ENCODE data around the gene SRCAP. TPM values are rescaled to one million over a fixed set of nuclear protein-coding genes. Genes with fewer than 3 reads are reported as not detected.

Gene SRCAP
- total RNA-seq, 2 experiments from 2014 or later = 59.5 to 60.1 TPM

GRCh38 chr16:30748634-30749445 lies 49.9 kb downstream of the SRCAP start:
- Mint-ChIP-seq H3K9me3 (no peaks in the 10 kb centered on the region), H3K36me3 (ENCODE audit: low read depth) (peaks cover 34% of the 10 kb centered on the region), H3K27ac (peak overlapping the region; percentile 68), H3K27me3 (no peaks in the 10 kb centered on the region), H3K4me1 (ENCODE audit: low read depth) (peaks cover 30% of the 10 kb centered on the region), H3K4me3 (peak overlapping the region; percentile 87)
- H3K4me1 ChIP-seq (ENCODE audit: insufficient read depth, low read length) = peaks cover 19% of the 10 kb centered on the region
- TF ChIP-seq, protein P1, sequence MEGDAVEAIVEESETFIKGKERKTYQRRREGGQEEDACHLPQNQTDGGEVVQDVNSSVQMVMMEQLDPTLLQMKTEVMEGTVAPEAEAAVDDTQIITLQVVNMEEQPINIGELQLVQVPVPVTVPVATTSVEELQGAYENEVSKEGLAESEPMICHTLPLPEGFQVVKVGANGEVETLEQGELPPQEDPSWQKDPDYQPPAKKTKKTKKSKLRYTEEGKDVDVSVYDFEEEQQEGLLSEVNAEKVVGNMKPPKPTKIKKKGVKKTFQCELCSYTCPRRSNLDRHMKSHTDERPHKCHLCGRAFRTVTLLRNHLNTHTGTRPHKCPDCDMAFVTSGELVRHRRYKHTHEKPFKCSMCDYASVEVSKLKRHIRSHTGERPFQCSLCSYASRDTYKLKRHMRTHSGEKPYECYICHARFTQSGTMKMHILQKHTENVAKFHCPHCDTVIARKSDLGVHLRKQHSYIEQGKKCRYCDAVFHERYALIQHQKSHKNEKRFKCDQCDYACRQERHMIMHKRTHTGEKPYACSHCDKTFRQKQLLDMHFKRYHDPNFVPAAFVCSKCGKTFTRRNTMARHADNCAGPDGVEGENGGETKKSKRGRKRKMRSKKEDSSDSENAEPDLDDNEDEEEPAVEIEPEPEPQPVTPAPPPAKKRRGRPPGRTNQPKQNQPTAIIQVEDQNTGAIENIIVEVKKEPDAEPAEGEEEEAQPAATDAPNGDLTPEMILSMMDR (IDR thresholded peaks at IDR 0.05) = no peak
- peak; percentile 3 for ATAC-seq (ENCODE audit: poor library complexity)
- H3K27me3 ChIP-seq (ENCODE audit: control insufficient read depth in 1 of 2, insufficient read depth in 2 of 2, low read length in 2 of 2) = no peaks in the 10 kb centered on the region
- H3K4me3 ChIP-seq (ENCODE audit: low read length) = peak overlapping the region; percentile 72
- peaks cover 33% of the 10 kb centered on the region for H3K36me3 ChIP-seq (ENCODE audit: insufficient read depth, low read length)
- no peaks in the 10 kb centered on the region for H3K9me3 ChIP-seq (ENCODE audit: control insufficient read depth in 1 of 2, insufficient read depth in 1 of 2, low read length in 2 of 2)
- intact Hi-C loops (cut with DNase I, micrococcal nuclease) = loop anchor here (1.0 to 5.0 kb wide), 3 partner anchors 13 to 173 kb away; partner anchors contain the start of genes CFAP119 (in 2 of the 2), RNF40 (in 2 of the 2), FBXL19 (in 1 of the 2) and SRCAP (in 1 of the 2)
- ChIA-PET CTCF (interaction anchor here (0.6 to 2.0 kb wide), 4 partner anchors 21 to 153 kb away, joined by 3 to 6 read pairs (median 4); partner anchors contain the start of gene FBRS), POLR2A (interaction anchor here (0.7 to 2.5 kb wide), 18 partner anchors 10 to 944 kb away, joined by 3 to 18 read pairs (median 4); partner anchors contain the start of genes ALDOA, CTF1 and FBRS)
- DNase-seq = peak in 2 of 14 experiments; percentile 38 to 41
- no peak overlapping the region for H3K27ac ChIP-seq (ENCODE audit: low read depth in 1 of 2, low read length in 2 of 2)

DNA sequence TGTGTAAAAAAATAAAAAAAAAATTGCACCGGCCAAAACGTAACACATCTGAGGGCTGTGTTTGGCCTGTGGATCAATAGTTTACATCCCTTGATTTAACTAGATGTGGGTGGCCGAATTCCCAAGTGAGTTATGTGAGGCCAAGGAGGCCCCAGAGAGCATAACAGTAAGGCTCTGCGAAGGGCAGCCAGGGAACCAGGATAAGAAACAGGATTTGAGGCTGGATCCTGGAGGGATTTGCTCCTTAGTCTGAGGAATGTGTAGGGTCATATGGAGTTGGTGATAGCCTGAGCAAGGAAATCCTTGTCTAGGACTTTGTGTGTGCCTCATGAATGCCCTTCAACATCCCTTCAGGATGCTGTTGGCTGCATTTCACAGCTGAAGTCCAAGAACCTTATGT lies 51.2 kb downstream of the SRCAP start:
- CTCF ChIA-PET = interaction anchor here (1.4 kb wide), 1 partner anchor 151 kb away, joined by 3 read pairs; no protein-coding TSS in a partner anchor
- no peak overlapping the region for H3K27ac ChIP-seq (ENCODE audit: low read depth in 1 of 2, low read length in 2 of 2)
- ATAC-seq (ENCODE audit: poor library complexity) (no peak), DNase-seq (no peak)
- H3K36me3 Mint-ChIP-seq (ENCODE audit: low read depth) = peaks cover 42% of the 10 kb centered on the region
- peaks cover 38% of the 10 kb centered on the region for H3K36me3 ChIP-seq (ENCODE audit: insufficient read depth, low read length)
- no peaks in the 10 kb centered on the region for H3K27me3 Mint-ChIP-seq
- no peaks in the 10 kb centered on the region for H3K9me3 ChIP-seq (ENCODE audit: control insufficient read depth in 1 of 2, insufficient read depth in 1 of 2, low read length in 2 of 2)
- no peaks in the 10 kb centered on the region for H3K9me3 Mint-ChIP-seq
- H3K4me3 Mint-ChIP-seq = peak overlapping the region; percentile 87
- POLR2A ChIA-PET = no interaction called here
- no peak overlapping the region for H3K4me3 ChIP-seq (ENCODE audit: low read length)
- H3K27me3 ChIP-seq (ENCODE audit: control insufficient read depth in 1 of 2, insufficient read depth in 2 of 2, low read length in 2 of 2) = no peaks in the 10 kb centered on the region
- intact Hi-C loops (cut with DNase I, micrococcal nuclease) = no loop called here
- H3K4me1 ChIP-seq (ENCODE audit: insufficient read depth, low read length) = peaks cover 19% of the 10 kb centered on the region
- TF ChIP-seq, protein P1 (IDR thresholded peaks at IDR 0.05) = no peak
- H3K4me1 Mint-ChIP-seq (ENCODE audit: low read depth) = peaks cover 30% of the 10 kb centered on the region
- no peak overlapping the region for H3K27ac Mint-ChIP-seq

DNA sequence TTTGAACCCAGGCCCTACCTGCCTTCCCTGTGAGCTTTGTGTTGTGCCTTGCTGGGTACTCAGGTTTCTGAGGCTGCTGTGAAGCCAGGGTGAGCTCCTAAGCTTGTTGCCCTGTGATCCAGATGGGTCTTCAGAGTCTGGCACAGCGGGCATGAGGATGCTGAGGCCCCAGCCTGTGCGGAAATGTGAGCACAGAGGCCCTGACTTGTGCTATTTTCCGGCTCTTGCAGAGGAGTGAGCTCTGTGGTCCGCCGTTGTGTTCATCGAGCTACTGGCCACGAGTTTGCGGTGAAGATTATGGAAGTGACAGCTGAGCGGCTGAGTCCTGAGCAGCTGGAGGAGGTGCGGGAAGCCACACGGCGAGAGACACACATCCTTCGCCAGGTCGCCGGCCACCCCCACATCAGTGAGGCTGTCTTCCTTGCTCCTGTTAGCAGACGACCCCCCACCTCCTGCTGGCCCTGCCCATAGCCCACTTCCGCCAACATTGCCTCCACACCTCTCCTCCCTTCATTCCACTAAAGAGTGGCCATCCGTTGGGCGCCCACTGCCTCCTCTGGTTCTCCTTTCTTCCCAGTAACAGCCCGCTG lies 52.0 kb downstream of the SRCAP start:
- intact Hi-C loops (cut with DNase I, micrococcal nuclease) = no loop called here
- no peaks in the 10 kb centered on the region for H3K27me3 ChIP-seq (ENCODE audit: control insufficient read depth in 1 of 2, insufficient read depth in 2 of 2, low read length in 2 of 2)
- Mint-ChIP-seq H3K4me3 (peak overlapping the region; percentile 87), H3K27ac (no peak overlapping the region), H3K9me3 (no peaks in the 10 kb centered on the region), H3K36me3 (ENCODE audit: low read depth) (peaks cover 49% of the 10 kb centered on the region), H3K27me3 (no peaks in the 10 kb centered on the region), H3K4me1 (ENCODE audit: low read depth) (peaks cover 30% of the 10 kb centered on the region)
- H3K36me3 ChIP-seq (ENCODE audit: insufficient read depth, low read length) = peaks cover 40% of the 10 kb centered on the region
- ChIA-PET CTCF (no interaction called here), POLR2A (no interaction called here)
- TF ChIP-seq, protein P1 (IDR thresholded peaks at IDR 0.05) = no peak
- H3K4me1 ChIP-seq (ENCODE audit: insufficient read depth, low read length) = peaks cover 19% of the 10 kb centered on the region
- no peak for ATAC-seq (ENCODE audit: poor library complexity)
- H3K9me3 ChIP-seq (ENCODE audit: control insufficient read depth in 1 of 2, insufficient read depth in 1 of 2, low read length in 2 of 2) = no peaks in the 10 kb centered on the region
- DNase-seq = no peak
- no peak overlapping the region for H3K27ac ChIP-seq (ENCODE audit: low read depth in 1 of 2, low read length in 2 of 2)
- H3K4me3 ChIP-seq (ENCODE audit: low read length) = no peak overlapping the region

Measured in CD4-positive, alpha-beta T cell (primary cell).